Measurements from ENCODE around the gene OR2A14.
"Not testable (repeated sequence)": the region's sequence is repeated elsewhere in the genome, so short reads cannot be mapped to it uniquely, and the experiment has no call there.

The OR2A14 gene

GRCh38 chr7:144148224-144148827, 25.4 kb downstream of the OR2A14 start:
- DNase-seq (ENCODE audit: low spot score): no peak

GRCh38 chr7:144158861-144159260, 35.9 kb downstream of the OR2A14 start:
- no peak for DNase-seq (ENCODE audit: low spot score)

- DNase-seq (ENCODE audit: low spot score): no peak
Observed at GRCh38 chr7:144164784-144165183, 41.8 kb downstream of the OR2A14 start.

DNA sequence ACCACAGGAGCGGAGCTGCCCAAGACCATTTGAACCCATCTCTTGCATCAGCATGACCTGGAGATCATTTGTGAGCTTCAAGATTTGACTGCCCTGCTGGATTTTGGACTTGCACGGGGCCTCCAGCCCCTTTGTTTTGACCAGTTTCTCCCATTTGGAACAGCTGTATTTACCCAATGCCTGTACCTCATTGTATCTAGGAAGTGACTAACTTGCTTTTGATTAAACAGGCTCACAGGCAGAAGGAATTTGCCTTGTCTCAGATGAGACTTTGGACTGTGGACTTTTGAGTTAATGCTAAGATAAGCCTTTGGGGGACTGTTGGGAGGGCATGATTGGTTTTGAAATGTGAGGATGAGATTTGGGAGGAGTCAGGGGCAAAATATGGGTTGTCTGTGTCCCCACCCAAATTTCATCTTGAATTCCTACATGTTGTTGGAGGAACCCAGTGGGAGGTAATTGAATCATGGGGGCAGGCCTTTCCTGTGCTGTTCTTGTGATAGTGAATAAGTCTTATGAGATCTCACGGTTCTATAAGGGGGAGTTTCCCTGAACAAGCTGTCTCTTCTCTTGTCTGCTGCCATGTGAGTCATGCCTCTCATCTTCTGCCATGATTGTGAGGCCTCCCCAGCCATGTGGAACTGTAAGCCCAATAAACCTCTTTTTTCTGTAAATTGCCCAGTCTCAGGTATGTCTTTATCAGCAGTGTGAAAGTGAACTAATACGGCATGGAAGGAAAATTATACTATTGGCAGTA, 48.8 kb downstream of the OR2A14 start:
- not testable (repeated sequence) for DNase-seq (ENCODE audit: low spot score)

DNA sequence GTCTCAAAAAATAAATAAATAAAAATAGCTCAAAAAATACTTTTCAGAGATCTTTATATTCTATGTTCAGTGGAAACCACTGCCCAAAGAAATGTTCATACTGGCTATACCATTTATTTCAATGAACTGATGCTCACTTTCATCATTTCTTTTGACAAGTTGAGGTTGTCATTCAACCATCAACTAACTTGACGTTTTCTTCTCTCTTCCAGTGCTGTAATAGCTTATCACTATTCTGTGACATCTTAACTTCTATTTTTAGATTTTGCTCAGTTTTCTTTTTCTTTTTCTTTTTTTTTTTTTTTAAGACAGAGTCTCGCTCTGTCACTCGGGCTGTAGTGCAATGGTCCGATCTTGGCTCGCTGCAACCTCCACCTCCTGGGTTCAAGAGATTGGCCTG, 51.6 kb downstream of the OR2A14 start:
- no peak for DNase-seq (ENCODE audit: low spot score)

- DNase-seq (ENCODE audit: low spot score): not testable (repeated sequence)
Observed at GRCh38 chr7:144178380-144179164, 55.6 kb downstream of the OR2A14 start.

DNA sequence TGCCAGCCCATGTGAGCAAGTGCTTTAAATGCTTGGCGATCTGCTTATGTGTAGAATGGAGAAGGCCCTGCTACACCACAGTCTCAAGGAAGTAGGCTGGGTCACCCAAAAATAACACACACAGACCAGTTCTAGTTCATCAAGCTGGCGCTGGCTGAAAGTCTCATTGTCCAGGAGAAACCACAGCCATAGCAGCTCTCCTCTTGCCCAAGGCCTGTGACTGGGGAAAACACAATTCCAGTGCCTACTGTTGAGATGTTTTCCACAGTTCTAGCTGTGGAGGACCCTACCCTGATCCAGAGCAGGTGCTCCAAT, 56.1 kb downstream of the OR2A14 start:
- not testable (repeated sequence) for DNase-seq (ENCODE audit: low spot score)

Measured in COLO829 (cell line).